ENCODE results near the gene RNU1-1.
"Not testable (repeated sequence)": the region's sequence is repeated elsewhere in the genome, so short reads cannot be mapped to it uniquely, and the experiment has no call there.

- TF ChIP-seq POLR2AphosphoS5, CTCF (IDR thresholded peaks at IDR 0.05): not testable (repeated sequence)
Observed at GRCh38 chr1:16525769-16526168, 11.7 kb upstream of the RNU1-1 start.

Data from stomach (tissue), 4 donors.